Measurements from ENCODE around the gene PTPN4. TPM values are rescaled to one million over a fixed set of nuclear protein-coding genes. Genes with fewer than 3 reads are reported as not detected.

Gene PTPN4
- total RNA-seq, 1 donor from 2014 or later, result 43.3 TPM

GRCh38 chr2:119731983-119732382 lies 27.7 kb upstream of the PTPN4 start:
- DNase-seq (ENCODE audit: low read depth, low spot score), result no peak

GRCh38 chr2:119732601-119733164 lies 27.0 kb upstream of the PTPN4 start:
- DNase-seq (ENCODE audit: low read depth, low spot score), result no peak

GRCh38 chr2:119734047-119734446 lies 25.7 kb upstream of the PTPN4 start:
- DNase-seq (ENCODE audit: low read depth, low spot score), result no peak

- DNase-seq (ENCODE audit: low read depth, low spot score), result no peak
These were observed 24.2 kb upstream of the PTPN4 start for GRCh38 chr2:119735565-119735964.

GRCh38 chr2:119736021-119736420 lies 23.7 kb upstream of the PTPN4 start:
- no peak for DNase-seq (ENCODE audit: low read depth, low spot score)

- no peak for DNase-seq (ENCODE audit: low read depth, low spot score)
These were observed 20.0 kb upstream of the PTPN4 start for GRCh38 chr2:119739580-119740255.

- no peak for DNase-seq (ENCODE audit: low read depth, low spot score)
These were observed 18.7 kb upstream of the PTPN4 start for GRCh38 chr2:119741001-119741400.

GRCh38 chr2:119741868-119742267 lies 17.9 kb upstream of the PTPN4 start:
- DNase-seq (ENCODE audit: low read depth, low spot score), result no peak

GRCh38 chr2:119744335-119744939 lies 15.3 kb upstream of the PTPN4 start:
- DNase-seq (ENCODE audit: low read depth, low spot score), result no peak

- DNase-seq (ENCODE audit: low read depth, low spot score), result no peak
These were observed 14.2 kb upstream of the PTPN4 start for GRCh38 chr2:119745566-119745965.

GRCh38 chr2:119746836-119747686 lies 12.7 kb upstream of the PTPN4 start:
- no peak for DNase-seq (ENCODE audit: low read depth, low spot score)

- DNase-seq (ENCODE audit: low read depth, low spot score), result no peak
These were observed 11.6 kb upstream of the PTPN4 start for GRCh38 chr2:119748135-119748534.

- DNase-seq (ENCODE audit: low read depth, low spot score), result no peak
These were observed 10.2 kb upstream of the PTPN4 start for GRCh38 chr2:119749477-119750012.

GRCh38 chr2:119751706-119752105 lies 8.0 kb upstream of the PTPN4 start:
- DNase-seq (ENCODE audit: low read depth, low spot score), result no peak

GRCh38 chr2:119753041-119753929 lies 6.4 kb upstream of the PTPN4 start:
- DNase-seq (ENCODE audit: low read depth, low spot score), result peak; percentile 24

GRCh38 chr2:119753930-119754321 lies 5.8 kb upstream of the PTPN4 start:
- DNase-seq (ENCODE audit: low read depth, low spot score), result no peak

GRCh38 chr2:119755906-119756305 lies 3.8 kb upstream of the PTPN4 start:
- DNase-seq (ENCODE audit: low read depth, low spot score), result no peak

- peak; percentile 48 for DNase-seq (ENCODE audit: low read depth, low spot score)
These were observed 2.9 kb upstream of the PTPN4 start for GRCh38 chr2:119756837-119757236.

- no peak for DNase-seq (ENCODE audit: low read depth, low spot score)
These were observed 756 bp upstream of the PTPN4 start for GRCh38 chr2:119758881-119759450.

- DNase-seq (ENCODE audit: low read depth, low spot score), result no peak
These were observed 674 bp downstream of the PTPN4 start for GRCh38 chr2:119760237-119760955.
